Endothelial cell of umbilical vein (primary cell): ENCODE results near the gene SCYL2. TPM values are rescaled to one million over a fixed set of nuclear protein-coding genes. Genes with fewer than 3 reads are reported as not detected.

ENCODE experiments used
- BruUV-seq: library from RNA; stranded (reverse); fragments of 400-500 nt; replicated peaks from 2 replicates; lab custom pipeline; 2021; lab: Mats Ljungman, UMichigan
- CTCF ChIA-PET: fragments of 300-600, 350-600 bp; sonication (Branson Sonifier 250); formaldehyde crosslinking; loops from one replicate; lab custom pipeline; 2021; ENCODE audit warnings: antibody characterized with exemption, inconsistent platforms; lab: Charles Lee
- POLR2A ChIA-PET: fragments of 300-600, 350-600 bp; sonication (Branson Sonifier 250); formaldehyde crosslinking; loops from one replicate; lab custom pipeline; 2021; ENCODE audit warnings: antibody characterized with exemption, inconsistent platforms; lab: Charles Lee
- DNase-seq: peaks from one replicate; pipeline ENCODE4 v3.0.0-alpha.2; 2011; ENCODE audit warnings: low read depth, low spot score
- FAIRE-seq: peaks from 2 replicates; lab custom pipeline; 2011; peaks lifted over from hg19 to GRCh38; lab: Jason Lieb, UNC
- H2AFZ ChIP-seq: 2 replicates; pipeline ENCODE4 v1.6.0; 2012; ENCODE audit warnings: low read depth, low read length, control low read depth, inconsistent platforms
- H3K27ac ChIP-seq: 2 replicates; pipeline ENCODE4 v1.5.1; 2011; ENCODE audit warnings: low read depth, mild to moderate bottlenecking, control low read depth, low read length, moderate library complexity; ENCODE audit not compliant: insufficient read depth
- H3K27me3 ChIP-seq, 2 experiments: 2 replicates each; pipeline versions ENCODE4 v1.6.0 to v1.6.1; 2011; ENCODE audit warnings: low read length in 2 of 2, mixed read lengths in 1 of 2; ENCODE audit not compliant: control insufficient read depth in 2 of 2, insufficient read depth in 2 of 2
- H3K36me3 ChIP-seq, 2 experiments: 2 replicates in 1 of 2; 3 replicates in 1 of 2; pipeline ENCODE4 v1.5.1; 2011; ENCODE audit warnings: low read length in 2 of 2, mild to moderate bottlenecking in 1 of 2, moderate library complexity in 1 of 2; ENCODE audit not compliant: control insufficient read depth in 2 of 2, insufficient read depth in 2 of 2; ENCODE audit errors: extremely low read depth in 1 of 2
- H3K4me1 ChIP-seq: 3 replicates; pipeline ENCODE4 v1.5.1; 2011; ENCODE audit warnings: mild to moderate bottlenecking, low read length; ENCODE audit not compliant: control insufficient read depth, insufficient read depth; ENCODE audit errors: extremely low read depth
- H3K4me2 ChIP-seq: 2 replicates; pipeline ENCODE4 v1.6.1; 2011; ENCODE audit warnings: low read length, control low read depth, mixed read lengths; ENCODE audit not compliant: insufficient read depth
- H3K4me3 ChIP-seq, 3 experiments: fragments of 200-600 bp in 1 of 3; sonication (generic), shearing (Covaris generic) in 1 of 3; replicated peaks in 1 of 3; 2 replicates each; pipeline ENCODE4 v1.5.1; 2011 to 2016; ENCODE audit warnings: control low read depth in 3 of 3, low read length in 3 of 3, mild to moderate bottlenecking in 2 of 3, inconsistent platforms in 1 of 3, low read depth in 1 of 3, moderate library complexity in 1 of 3; ENCODE audit not compliant: insufficient read depth in 1 of 3
- H3K79me2 ChIP-seq: 2 replicates; pipeline ENCODE4 v1.6.0; 2012; ENCODE audit warnings: low read length, inconsistent platforms; ENCODE audit not compliant: control insufficient read depth, insufficient read depth
- H3K9ac ChIP-seq: replicated peaks from 2 replicates; pipeline ENCODE3; 2011; ENCODE audit warnings: low read length, control low read depth; ENCODE audit not compliant: insufficient read depth; ENCODE audit errors: extremely low read depth
- H3K9me1 ChIP-seq: replicated peaks from 3 replicates; pipeline ENCODE4 v1.6.0; 2011; ENCODE audit warnings: mild to moderate bottlenecking, low read length; ENCODE audit not compliant: control insufficient read depth, insufficient read depth; ENCODE audit errors: extremely low read depth
- H3K9me3 ChIP-seq: replicated peaks from 2 replicates; pipeline ENCODE4 v1.5.1; 2012; ENCODE audit warnings: low read length, inconsistent platforms; ENCODE audit not compliant: control insufficient read depth, insufficient read depth
- H4K20me1 ChIP-seq: replicated peaks from 2 replicates; pipeline ENCODE3; 2011; ENCODE audit warnings: mild to moderate bottlenecking, low read length; ENCODE audit not compliant: control insufficient read depth, insufficient read depth; ENCODE audit errors: extremely low read depth
- EZH2 ChIP-seq: IDR thresholded peaks from 2 replicates; pipeline ENCODE4 v1.6.1; 2012; ENCODE audit warnings: borderline replicate concordance, low read depth, mild to moderate bottlenecking, moderate library complexity, low read length, inconsistent platforms; ENCODE audit not compliant: severe bottlenecking
- FOS ChIP-seq: IDR thresholded peaks from 2 replicates; pipeline ENCODE4 v1.6.1; 2011; ENCODE audit warnings: mild to moderate bottlenecking, low read length, moderate library complexity, borderline replicate concordance; ENCODE audit not compliant: insufficient read depth
- GATA2 ChIP-seq: IDR thresholded peaks from 2 replicates; pipeline ENCODE4 v1.7.0; 2011; ENCODE audit warnings: low read depth, mild to moderate bottlenecking, moderate library complexity, mixed read lengths, low read length; ENCODE audit not compliant: insufficient read length, insufficient read depth
- JUN ChIP-seq: IDR thresholded peaks from 2 replicates; pipeline ENCODE4 v1.6.1; 2011; ENCODE audit warnings: borderline replicate concordance, low read depth; ENCODE audit not compliant: insufficient read length, insufficient read depth
- MYC ChIP-seq: IDR thresholded peaks from one replicate; pipeline ENCODE4 v1.6.1; 2011; ENCODE audit warnings: mild to moderate bottlenecking, low read depth, low read length
- POLR2A ChIP-seq: IDR thresholded peaks from 2 replicates; pipeline ENCODE4 v1.6.1; 2012; ENCODE audit warnings: low read depth, mild to moderate bottlenecking, control low read depth, low read length
- POLR2AphosphoS5 ChIP-seq: IDR thresholded peaks from 2 replicates; pipeline ENCODE4 v1.6.1; 2012; ENCODE audit warnings: low read depth, mild to moderate bottlenecking, control low read depth, low read length, moderate library complexity; ENCODE audit not compliant: insufficient read depth
- dilution Hi-C: fragments of 300-500 bp; cut with MboI; formaldehyde crosslinking; loops from one replicate; pipeline ENCODE4 v1.15.0; 2019; ENCODE audit warnings: low sequenced_read_pairs; ENCODE audit not compliant: extremely low pct_ligation_motif_present
- intact Hi-C: fragments of 100-400 bp; cut with micrococcal nuclease; formaldehyde crosslinking; loops from one replicate; pipeline ENCODE4 v1.10.0; 2022
- polyA plus RNA-seq, 4 experiments: library from polyadenylated mRNA; depleted of rRNA in 3 of 4; stranded (reverse) in 3 of 4; unstranded in 1 of 4; fragments of >200 nt; gene quantifications; 2 replicates each; pipeline versions ENCODE4 v1.2.1 to v1.2.3, GENCODE V29; 2011 to 2012; ENCODE audit warnings: missing spikeins in 1 of 4
- total RNA-seq: library from RNA; stranded (reverse); gene quantifications from 2 replicates; pipeline ENCODE4 v1.2.3, GENCODE V29; 2021
- TF ChIP-seq, protein P1 (sequence below), 2 donors: IDR thresholded peaks; 1 replicate in 1 of 2; 2 replicates in 1 of 2; pipeline ENCODE4 v1.5.1; 2011; ENCODE audit warnings: low read length in 2 of 2, mild to moderate bottlenecking in 2 of 2, moderate library complexity in 2 of 2, control low read depth in 1 of 2, inconsistent platforms in 1 of 2, low read depth in 1 of 2; ENCODE audit not compliant: insufficient read depth in 1 of 2; ENCODE audit errors: extremely low read depth in 1 of 2
- TF ChIP-seq, protein P2 (sequence below): IDR thresholded peaks from 2 replicates; pipeline ENCODE4 v1.6.1; 2011; ENCODE audit not compliant: insufficient read depth, insufficient read length

Gene SCYL2
- total and polyA plus RNA-seq, 2 donors (not counting 3 experiments of a cell fraction or from before 2014, with no cell fraction given) = 12.5 to 41.4 TPM

DNA sequence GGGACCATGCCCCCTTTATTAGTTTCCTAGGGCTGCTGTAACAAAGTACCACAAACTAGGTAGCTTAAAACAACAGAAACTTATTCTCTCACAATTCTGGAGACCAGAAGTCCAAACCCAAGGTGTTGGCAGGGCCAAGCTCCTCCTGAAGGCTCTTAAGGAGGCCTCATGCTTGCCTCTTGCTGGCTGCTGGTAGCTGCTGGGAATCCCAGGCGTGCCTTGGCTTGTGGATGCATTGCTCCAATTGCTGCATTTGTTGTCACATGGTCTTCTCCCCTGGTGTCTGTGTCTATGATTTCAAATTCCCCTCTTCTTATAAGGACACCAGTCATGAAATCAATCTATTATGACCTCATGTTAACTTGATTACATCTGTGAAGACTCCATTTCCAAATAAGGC lies 101.1 kb downstream of the SCYL2 start:
- Histone ChIP-seq H3K27ac (no peak overlapping the region), H3K4me3 (no peak overlapping the region), H3K4me2 (no peak overlapping the region), H3K4me1 (no peaks in the 10 kb centered on the region), H3K79me2 (no peaks in the 10 kb centered on the region), H3K36me3 (no peaks in the 10 kb centered on the region), H4K20me1 (no peaks in the 10 kb centered on the region), H3K9me3 (no peaks in the 10 kb centered on the region), H3K27me3 (no peaks in the 10 kb centered on the region), H2AFZ (no peak overlapping the region), H3K9me1 (no peaks in the 10 kb centered on the region), H3K9ac (no peak overlapping the region)
- dilution Hi-C loops = no loop called here
- FAIRE-seq = no peak
- no TSS peak for BruUV-seq
- POLR2A ChIA-PET = no interaction called here
- CTCF ChIA-PET = interaction anchor here (4.6 kb wide), 1 partner anchor 37 kb away, joined by 19 read pairs; no protein-coding TSS in a partner anchor
- intact Hi-C loops = no loop called here
- TF ChIP-seq FOS (no peak), MYC (no peak), POLR2AphosphoS5 (no peak), POLR2A (no peak), EZH2 (no peak), JUN (no peak), GATA2 (no peak)
- TF ChIP-seq, protein P1, sequence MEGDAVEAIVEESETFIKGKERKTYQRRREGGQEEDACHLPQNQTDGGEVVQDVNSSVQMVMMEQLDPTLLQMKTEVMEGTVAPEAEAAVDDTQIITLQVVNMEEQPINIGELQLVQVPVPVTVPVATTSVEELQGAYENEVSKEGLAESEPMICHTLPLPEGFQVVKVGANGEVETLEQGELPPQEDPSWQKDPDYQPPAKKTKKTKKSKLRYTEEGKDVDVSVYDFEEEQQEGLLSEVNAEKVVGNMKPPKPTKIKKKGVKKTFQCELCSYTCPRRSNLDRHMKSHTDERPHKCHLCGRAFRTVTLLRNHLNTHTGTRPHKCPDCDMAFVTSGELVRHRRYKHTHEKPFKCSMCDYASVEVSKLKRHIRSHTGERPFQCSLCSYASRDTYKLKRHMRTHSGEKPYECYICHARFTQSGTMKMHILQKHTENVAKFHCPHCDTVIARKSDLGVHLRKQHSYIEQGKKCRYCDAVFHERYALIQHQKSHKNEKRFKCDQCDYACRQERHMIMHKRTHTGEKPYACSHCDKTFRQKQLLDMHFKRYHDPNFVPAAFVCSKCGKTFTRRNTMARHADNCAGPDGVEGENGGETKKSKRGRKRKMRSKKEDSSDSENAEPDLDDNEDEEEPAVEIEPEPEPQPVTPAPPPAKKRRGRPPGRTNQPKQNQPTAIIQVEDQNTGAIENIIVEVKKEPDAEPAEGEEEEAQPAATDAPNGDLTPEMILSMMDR (IDR thresholded peaks at IDR 0.05; ENCODE audit: extremely low read depth in 1 of 2, insufficient read depth in 1 of 2, low read depth in 1 of 2, low read length in 2 of 2) = no peak
- TF ChIP-seq, protein P2, sequence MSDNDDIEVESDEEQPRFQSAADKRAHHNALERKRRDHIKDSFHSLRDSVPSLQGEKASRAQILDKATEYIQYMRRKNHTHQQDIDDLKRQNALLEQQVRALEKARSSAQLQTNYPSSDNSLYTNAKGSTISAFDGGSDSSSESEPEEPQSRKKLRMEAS = no peak
- DNase-seq = no peak
